Karpas-422 (cell line): ENCODE measurements around the gene HERC2. TPM values are rescaled to one million over a fixed set of nuclear protein-coding genes. Genes with fewer than 3 reads are reported as not detected.

Source experiments
- DNase-seq: peaks from one replicate; pipeline ENCODE4 v3.0.0-alpha.2; 2015
- H2AFZ ChIP-seq: fragments of 200-600 bp; sonication (generic); 2 replicates; pipeline ENCODE4 v1.6.1; 2014; ENCODE audit warnings: antibody characterized with exemption, low read length, mixed read lengths
- H3K27ac ChIP-seq: fragments of 200-600 bp; sonication (generic); 2 replicates; pipeline ENCODE4 v1.5.1; 2014; ENCODE audit warnings: mild to moderate bottlenecking, low read length, moderate library complexity
- H3K27me3 ChIP-seq: fragments of 200-600 bp; sonication (generic); 2 replicates; pipeline ENCODE4 v1.6.1; 2014; ENCODE audit warnings: low read length, mixed read lengths
- H3K36me3 ChIP-seq: fragments of 200-600 bp; sonication (generic); 2 replicates; pipeline ENCODE4 v1.6.1; 2014; ENCODE audit warnings: low read length, mixed read lengths; ENCODE audit not compliant: insufficient read depth
- H3K4me1 ChIP-seq: fragments of 200-600 bp; sonication (generic); 2 replicates; pipeline ENCODE4 v1.6.1; 2014; ENCODE audit warnings: mild to moderate bottlenecking, low read length, mixed read lengths
- H3K4me2 ChIP-seq: fragments of 200-600 bp; sonication (generic); 2 replicates; pipeline ENCODE4 v1.6.1; 2014; ENCODE audit warnings: low read length, low read depth, mild to moderate bottlenecking; ENCODE audit not compliant: poor library complexity, severe bottlenecking
- H3K4me3 ChIP-seq: fragments of 200-600 bp; sonication (generic); 2 replicates; pipeline ENCODE4 v1.5.1; 2014; ENCODE audit warnings: mild to moderate bottlenecking, antibody characterized with exemption, low read length, mixed read lengths
- H3K79me2 ChIP-seq: fragments of 200-600 bp; sonication (generic); 2 replicates; pipeline ENCODE4 v1.6.1; 2014; ENCODE audit warnings: mild to moderate bottlenecking, low read length, mixed read lengths
- H3K9ac ChIP-seq: fragments of 200-600 bp; sonication (generic); 2 replicates; pipeline ENCODE4 v1.6.0; 2014; ENCODE audit warnings: low read length
- H3K9me2 ChIP-seq: fragments of 200-600 bp; sonication (generic), shearing (Covaris generic); replicated peaks from 2 replicates; pipeline ENCODE4 v1.6.0; 2014; ENCODE audit warnings: mild to moderate bottlenecking, low read length, moderate library complexity; ENCODE audit not compliant: insufficient read depth
- H3K9me3 ChIP-seq: fragments of 300-700, 200-600 bp; sonication (generic); 2 replicates; pipeline ENCODE4 v1.6.1; 2014; ENCODE audit warnings: low read length, mixed read lengths
- H4K20me1 ChIP-seq: fragments of 200-600 bp; sonication (generic); 2 replicates; pipeline ENCODE4 v1.6.1; 2014; ENCODE audit warnings: mild to moderate bottlenecking, antibody characterized with exemption, low read length, low read depth; ENCODE audit not compliant: insufficient read depth
- total RNA-seq: library from RNA; depleted of rRNA; stranded (reverse); fragments of >200 nt; shearing (Covaris generic); gene quantifications from 2 replicates; pipeline ENCODE4 v1.2.3, GENCODE V29; 2014; ENCODE audit warnings: low replicate concordance

The HERC2 gene
- total RNA-seq, 1 experiment from 2014 or later = 58.7 TPM

GRCh38 chr15:28094732-28095521 lies 227.1 kb downstream of the HERC2 start:
- H3K4me3 ChIP-seq = no peak overlapping the region

DNA sequence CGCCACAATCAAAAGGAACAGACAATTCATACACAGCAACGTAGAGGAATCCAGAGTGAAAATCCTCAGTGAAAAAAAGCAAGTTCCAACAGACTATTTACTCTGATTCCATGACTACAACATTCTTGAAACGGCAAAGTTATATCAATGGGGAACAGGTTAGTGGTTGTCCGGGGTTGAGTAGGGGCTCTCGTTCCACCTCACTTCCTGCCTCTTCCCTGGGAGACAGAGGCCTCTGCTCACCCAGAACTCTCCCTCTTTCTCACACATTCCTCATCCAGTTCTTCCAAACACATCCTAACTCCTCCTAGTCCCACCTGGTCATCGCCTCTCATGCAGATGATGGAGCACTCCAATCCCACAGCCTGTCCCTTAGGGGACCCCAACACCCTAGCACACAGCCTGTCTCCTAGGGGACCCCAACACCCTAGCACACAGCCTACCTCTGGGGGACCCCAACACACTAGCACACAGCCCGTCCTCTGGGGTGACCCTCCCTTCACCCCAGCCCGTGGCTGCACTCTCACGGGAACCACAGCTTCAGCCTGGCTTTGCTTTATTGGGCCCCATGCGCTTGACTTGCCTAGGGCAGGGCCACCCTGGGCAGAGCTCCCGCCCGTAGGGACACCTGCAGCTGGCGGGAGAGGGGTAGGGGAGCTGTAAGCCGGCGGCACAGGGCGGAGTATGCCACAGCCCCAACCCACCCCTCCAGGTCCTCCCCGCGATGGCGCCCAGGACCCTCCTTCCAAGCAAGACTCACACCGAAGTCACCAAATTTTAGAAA lies 228.0 kb downstream of the HERC2 start:
- Histone ChIP-seq H3K9me2 (no peaks in the 10 kb centered on the region), H4K20me1 (no peaks in the 10 kb centered on the region), H3K79me2 (no peaks in the 10 kb centered on the region), H3K4me2 (no peak overlapping the region), H3K4me1 (no peaks in the 10 kb centered on the region), H3K36me3 (no peaks in the 10 kb centered on the region), H3K27me3 (no peaks in the 10 kb centered on the region), H3K27ac (no peak overlapping the region), H3K9me3 (peaks cover 8% of the 10 kb centered on the region), H3K9ac (no peak overlapping the region), H2AFZ (no peak overlapping the region), H3K4me3 (no peak overlapping the region)
- no peak for DNase-seq

More at GRCh38 chr15:28094732-28095521, 227.1 kb downstream of the HERC2 start:
- Histone ChIP-seq H2AFZ (no peak overlapping the region), H3K27ac (no peak overlapping the region), H3K9me3 (peaks cover 8% of the 10 kb centered on the region), H3K36me3 (no peaks in the 10 kb centered on the region), H3K27me3 (no peaks in the 10 kb centered on the region), H3K9me2 (no peaks in the 10 kb centered on the region), H3K4me1 (no peaks in the 10 kb centered on the region), H3K4me2 (no peak overlapping the region), H3K9ac (no peak overlapping the region), H4K20me1 (no peaks in the 10 kb centered on the region), H3K79me2 (no peaks in the 10 kb centered on the region)
- DNase-seq = no peak

DNA sequence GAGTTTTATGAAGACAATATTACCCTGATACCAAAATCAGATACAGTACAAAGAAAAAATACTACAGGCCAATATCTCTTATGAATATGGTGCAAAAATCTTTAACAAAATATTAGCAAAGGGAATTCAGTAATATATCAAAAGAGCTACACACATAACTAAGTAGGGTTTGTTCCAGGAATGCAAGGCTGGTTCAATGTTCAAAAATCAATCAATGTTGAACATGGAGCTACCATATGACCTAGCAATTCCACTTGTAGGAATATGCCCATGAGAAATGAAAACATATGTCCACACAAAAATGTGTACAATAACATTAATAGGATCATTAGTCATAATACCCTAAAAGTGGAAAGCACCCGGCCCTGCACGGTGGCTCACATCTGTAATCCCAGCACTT lies 230.7 kb downstream of the HERC2 start:
- Histone ChIP-seq H3K9me3 (peaks cover 8% of the 10 kb centered on the region), H4K20me1 (no peaks in the 10 kb centered on the region), H3K9ac (no peak overlapping the region), H3K4me2 (no peak overlapping the region), H3K9me2 (no peaks in the 10 kb centered on the region), H2AFZ (no peak overlapping the region), H3K36me3 (no peaks in the 10 kb centered on the region), H3K4me1 (no peaks in the 10 kb centered on the region), H3K79me2 (no peaks in the 10 kb centered on the region), H3K27ac (no peak overlapping the region), H3K4me3 (no peak overlapping the region), H3K27me3 (no peaks in the 10 kb centered on the region)
- no peak for DNase-seq

- Histone ChIP-seq H3K4me3 (no peak overlapping the region), H3K4me2 (no peak overlapping the region), H4K20me1 (no peaks in the 10 kb centered on the region)
Observed at GRCh38 chr15:28086175-28086703, 235.7 kb downstream of the HERC2 start.

GRCh38 chr15:28085489-28086174 lies 236.3 kb downstream of the HERC2 start:
- Histone ChIP-seq H3K27ac (no peak overlapping the region), H3K36me3 (no peaks in the 10 kb centered on the region), H3K9ac (no peak overlapping the region), H3K9me3 (peaks cover under 1% of the 10 kb centered on the region; the same call in 1 of the 2 replicates), H3K4me3 (no peak overlapping the region), H2AFZ (no peak overlapping the region), H3K4me1 (no peaks in the 10 kb centered on the region), H3K79me2 (no peaks in the 10 kb centered on the region), H3K9me2 (no peaks in the 10 kb centered on the region), H3K27me3 (no peaks in the 10 kb centered on the region), H3K4me2 (no peak overlapping the region), H4K20me1 (no peaks in the 10 kb centered on the region)
- DNase-seq = no peak

More at GRCh38 chr15:28086175-28086703, 235.7 kb downstream of the HERC2 start:
- Histone ChIP-seq H3K79me2 (no peaks in the 10 kb centered on the region), H3K27me3 (no peaks in the 10 kb centered on the region), H3K27ac (no peak overlapping the region), H3K9me2 (no peaks in the 10 kb centered on the region), H3K4me1 (no peaks in the 10 kb centered on the region), H3K9me3 (peaks cover 5% of the 10 kb centered on the region; the same call in 1 of the 2 replicates), H3K9ac (no peak overlapping the region), H3K36me3 (no peaks in the 10 kb centered on the region), H2AFZ (no peak overlapping the region)
- peak; percentile 88 for DNase-seq

GRCh38 chr15:28084547-28084946 lies 237.4 kb downstream of the HERC2 start:
- Histone ChIP-seq H3K36me3 (no peaks in the 10 kb centered on the region), H2AFZ (no peak overlapping the region), H3K4me3 (no peak overlapping the region), H3K79me2 (no peaks in the 10 kb centered on the region), H3K9me3 (no peaks in the 10 kb centered on the region), H3K27me3 (no peaks in the 10 kb centered on the region), H3K9me2 (no peaks in the 10 kb centered on the region), H3K27ac (no peak overlapping the region), H4K20me1 (no peaks in the 10 kb centered on the region), H3K9ac (no peak overlapping the region), H3K4me1 (no peaks in the 10 kb centered on the region), H3K4me2 (no peak overlapping the region)
- no peak for DNase-seq

GRCh38 chr15:28082891-28083684 lies 238.9 kb downstream of the HERC2 start:
- H3K36me3 ChIP-seq = no peaks in the 10 kb centered on the region

More at GRCh38 chr15:28082891-28083684, 238.9 kb downstream of the HERC2 start:
- no peaks in the 10 kb centered on the region for H3K9me3 ChIP-seq
- DNase-seq = no peak
- H3K9me2 ChIP-seq = no peaks in the 10 kb centered on the region
- no peaks in the 10 kb centered on the region for H3K79me2 ChIP-seq
- no peaks in the 10 kb centered on the region for H3K27me3 ChIP-seq
- no peak overlapping the region for H2AFZ ChIP-seq
- no peaks in the 10 kb centered on the region for H3K4me1 ChIP-seq
- H3K4me2 ChIP-seq = no peak overlapping the region
- H3K27ac ChIP-seq = no peak overlapping the region
- no peaks in the 10 kb centered on the region for H4K20me1 ChIP-seq
- H3K9ac ChIP-seq = no peak overlapping the region
- H3K4me3 ChIP-seq = no peak overlapping the region
